Mucosa of rectum (tissue), 2 donors: Measurements from ENCODE around the gene LRTM2.

ENCODE experiments used
- H3K27ac ChIP-seq, 2 donors: one replicate each; pipeline ENCODE4 v1.7.0; 2013; ENCODE audit warnings: inconsistent platforms in 2 of 2, low read depth in 2 of 2, low read length in 2 of 2
- H3K27me3 ChIP-seq, 2 donors: one replicate each; pipeline ENCODE4 v1.7.0; 2013; ENCODE audit warnings: low read length in 2 of 2; ENCODE audit not compliant: control insufficient read depth in 2 of 2, insufficient read depth in 2 of 2
- H3K36me3 ChIP-seq, 2 donors: one replicate each; pipeline ENCODE4 v1.7.0; 2013; ENCODE audit warnings: low read length in 2 of 2; ENCODE audit not compliant: control insufficient read depth in 2 of 2, insufficient read depth in 2 of 2
- H3K4me1 ChIP-seq, 2 donors: one replicate each; pipeline ENCODE4 v1.7.0; 2013; ENCODE audit warnings: low read length in 2 of 2, mild to moderate bottlenecking in 1 of 2; ENCODE audit not compliant: control insufficient read depth in 2 of 2, insufficient read depth in 2 of 2
- H3K4me3 ChIP-seq, 2 donors: one replicate each; pipeline ENCODE4 v1.7.0; 2013; ENCODE audit warnings: low read length in 2 of 2
- H3K9ac ChIP-seq, 2 donors: one replicate each; pipeline ENCODE4 v1.7.0; 2013; ENCODE audit warnings: low read length in 2 of 2, low read depth in 1 of 2, mild to moderate bottlenecking in 1 of 2
- H3K9me3 ChIP-seq, 2 donors: one replicate each; pipeline ENCODE4 v1.7.0; 2013; ENCODE audit warnings: low read length in 2 of 2; ENCODE audit not compliant: control insufficient read depth in 2 of 2
- donor health status: healthy.
- donor health status: Normal muscosa, but diverticular disease.

Gene LRTM2

DNA sequence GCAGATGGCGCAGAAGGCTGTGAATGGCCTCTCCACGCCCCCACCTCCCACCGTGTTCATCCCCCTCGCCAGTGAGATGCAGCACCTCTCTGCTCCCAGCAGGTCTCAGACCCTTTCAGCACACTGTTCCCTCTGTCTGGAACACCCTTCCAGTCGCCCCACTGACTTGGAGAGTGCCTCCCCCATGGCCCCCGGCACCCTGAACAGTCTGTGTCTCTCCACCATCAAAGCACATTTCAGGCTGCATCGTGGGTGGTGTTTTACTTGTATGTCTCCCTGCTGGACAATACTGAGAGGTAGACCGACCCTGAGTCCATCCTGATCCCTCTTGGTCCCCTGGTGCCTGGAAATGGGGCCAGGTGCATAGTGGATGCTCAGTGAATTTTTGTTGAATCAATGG lies 63.1 kb downstream of the LRTM2 start:
- no peaks in the 10 kb centered on the region for H3K36me3 ChIP-seq
- H3K27me3 ChIP-seq, result no peaks in the 10 kb centered on the region
- H3K27ac ChIP-seq, result no peak overlapping the region
- H3K9ac ChIP-seq, result no peak overlapping the region
- H3K9me3 ChIP-seq, result no peaks in the 10 kb centered on the region
- peaks cover 0 to 2% of the 10 kb centered on the region in 2 donors for H3K4me1 ChIP-seq
- no peak overlapping the region for H3K4me3 ChIP-seq

GRCh38 chr12:1884651-1885050 lies 64.3 kb downstream of the LRTM2 start:
- Histone ChIP-seq H3K36me3 (no peaks in the 10 kb centered on the region), H3K9me3 (no peaks in the 10 kb centered on the region), H3K4me3 (no peak overlapping the region), H3K4me1 (peaks cover 0 to 2% of the 10 kb centered on the region in 2 donors), H3K27ac (no peak overlapping the region), H3K27me3 (no peaks in the 10 kb centered on the region), H3K9ac (no peak overlapping the region)

GRCh38 chr12:1885082-1885596 lies 64.8 kb downstream of the LRTM2 start:
- H3K27ac ChIP-seq, result no peak overlapping the region
- no peaks in the 10 kb centered on the region for H3K9me3 ChIP-seq
- H3K36me3 ChIP-seq, result no peaks in the 10 kb centered on the region
- no peaks in the 10 kb centered on the region for H3K27me3 ChIP-seq
- no peak overlapping the region for H3K9ac ChIP-seq
- peaks cover 0 to 2% of the 10 kb centered on the region in 2 donors for H3K4me1 ChIP-seq
- no peak overlapping the region for H3K4me3 ChIP-seq

- no peaks in the 10 kb centered on the region for H3K27me3 ChIP-seq
These were observed 65.4 kb downstream of the LRTM2 start for GRCh38 chr12:1885599-1886245.

More at GRCh38 chr12:1885599-1886245, 65.4 kb downstream of the LRTM2 start:
- Histone ChIP-seq H3K4me1 (peaks cover 0 to 2% of the 10 kb centered on the region in 2 donors), H3K27ac (no peak overlapping the region), H3K9ac (no peak overlapping the region), H3K36me3 (no peaks in the 10 kb centered on the region), H3K4me3 (no peak overlapping the region), H3K9me3 (no peaks in the 10 kb centered on the region)
